A673 (cell line): Measurements from ENCODE around the gene RNPEPL1. TPM values are rescaled to one million over a fixed set of nuclear protein-coding genes. Genes with fewer than 3 reads are reported as not detected.
"Not testable (repeated sequence)": the region's sequence is repeated elsewhere in the genome, so short reads cannot be mapped to it uniquely, and the experiment has no call there.

Source experiments
- BruUV-seq: library from RNA; stranded (reverse); fragments of 400-500 nt; replicated peaks from 2 replicates; lab custom pipeline; 2021; lab: Mats Ljungman, UMichigan
- CTCF ChIA-PET: fragments of 300-600 bp; sonication (Branson Sonifier 250); formaldehyde crosslinking; loops from one replicate; lab custom pipeline; 2022; ENCODE audit warnings: antibody characterized with exemption; lab: Charles Lee
- POLR2A ChIA-PET: fragments of 300-600 bp; sonication (Branson Sonifier 250); formaldehyde crosslinking; loops from one replicate; lab custom pipeline; 2022; ENCODE audit warnings: antibody characterized with exemption; ENCODE audit not compliant: low non-redundant PET; lab: Charles Lee
- DNase-seq: peaks from one replicate; pipeline ENCODE4 v3.0.0-alpha.2; 2015; ENCODE audit warnings: low spot score
- H3K27ac ChIP-seq: fragments of 200-600 bp; sonication (generic); 2 replicates; pipeline ENCODE4 v1.5.1; 2016; ENCODE audit warnings: mixed run types, low read depth, mild to moderate bottlenecking, mixed read lengths, antibody characterized with exemption, low read length; ENCODE audit not compliant: poor library complexity, severe bottlenecking
- H3K27me3 ChIP-seq: fragments of 200-600 bp; sonication (generic); replicated peaks from 2 replicates; pipeline ENCODE4 v1.6.1; 2017; ENCODE audit warnings: mixed run types, low read depth, mild to moderate bottlenecking, mixed read lengths, antibody characterized with exemption, low read length; ENCODE audit not compliant: insufficient read depth, poor library complexity
- H3K36me3 ChIP-seq: fragments of 200-600 bp; sonication (generic); 2 replicates; pipeline ENCODE4 v1.6.1; 2016; ENCODE audit warnings: mixed run types, mild to moderate bottlenecking, mixed read lengths, antibody characterized with exemption, low read length; ENCODE audit not compliant: insufficient read depth, poor library complexity, severe bottlenecking
- H3K4me1 ChIP-seq: fragments of 200-600 bp; sonication (generic); 2 replicates; pipeline ENCODE4 v1.6.1; 2017; ENCODE audit warnings: mixed run types, mild to moderate bottlenecking, mixed read lengths, antibody characterized with exemption, low read length; ENCODE audit not compliant: insufficient read depth, poor library complexity, severe bottlenecking
- H3K4me3 ChIP-seq: fragments of 200-600 bp; sonication (generic); 2 replicates; pipeline ENCODE4 v1.5.1; 2016; ENCODE audit warnings: low read depth, mixed run types, mild to moderate bottlenecking, mixed read lengths, low read length; ENCODE audit not compliant: poor library complexity, severe bottlenecking
- H3K9me3 ChIP-seq: fragments of 200-600 bp; sonication (generic); 2 replicates; pipeline ENCODE4 v1.6.1; 2016; ENCODE audit warnings: mixed run types, low read depth, mild to moderate bottlenecking, mixed read lengths, antibody characterized with exemption, low read length; ENCODE audit not compliant: poor library complexity, severe bottlenecking
- EZH2 ChIP-seq: fragments of 200-600 bp; sonication (generic); IDR thresholded peaks from 2 replicates; pipeline ENCODE4 v1.6.1; 2017; ENCODE audit warnings: borderline replicate concordance, low read depth, mild to moderate bottlenecking, mixed read lengths, antibody characterized with exemption, low read length; ENCODE audit not compliant: poor library complexity, severe bottlenecking
- intact Hi-C: fragments of 100-400 bp; cut with micrococcal nuclease; formaldehyde crosslinking; loops from one replicate; pipeline ENCODE4 v1.10.0; 2022; ENCODE audit not compliant: unreplicated experiment
- total RNA-seq: library from RNA; stranded (reverse); gene quantifications from 2 replicates; pipeline ENCODE4 v1.2.3, GENCODE V29; 2021
- TF ChIP-seq, protein P1 (sequence below): fragments of 300-800, 200-600 bp; sonication (generic); conservative IDR thresholded peaks from 2 replicates; pipeline ENCODE4 v1.5.1; 2017; ENCODE audit warnings: low read depth, mild to moderate bottlenecking, antibody characterized with exemption, low read length, moderate library complexity, mixed read lengths

RNPEPL1 gene
- total RNA-seq, 1 experiment from 2014 or later: 26.5 TPM

DNA sequence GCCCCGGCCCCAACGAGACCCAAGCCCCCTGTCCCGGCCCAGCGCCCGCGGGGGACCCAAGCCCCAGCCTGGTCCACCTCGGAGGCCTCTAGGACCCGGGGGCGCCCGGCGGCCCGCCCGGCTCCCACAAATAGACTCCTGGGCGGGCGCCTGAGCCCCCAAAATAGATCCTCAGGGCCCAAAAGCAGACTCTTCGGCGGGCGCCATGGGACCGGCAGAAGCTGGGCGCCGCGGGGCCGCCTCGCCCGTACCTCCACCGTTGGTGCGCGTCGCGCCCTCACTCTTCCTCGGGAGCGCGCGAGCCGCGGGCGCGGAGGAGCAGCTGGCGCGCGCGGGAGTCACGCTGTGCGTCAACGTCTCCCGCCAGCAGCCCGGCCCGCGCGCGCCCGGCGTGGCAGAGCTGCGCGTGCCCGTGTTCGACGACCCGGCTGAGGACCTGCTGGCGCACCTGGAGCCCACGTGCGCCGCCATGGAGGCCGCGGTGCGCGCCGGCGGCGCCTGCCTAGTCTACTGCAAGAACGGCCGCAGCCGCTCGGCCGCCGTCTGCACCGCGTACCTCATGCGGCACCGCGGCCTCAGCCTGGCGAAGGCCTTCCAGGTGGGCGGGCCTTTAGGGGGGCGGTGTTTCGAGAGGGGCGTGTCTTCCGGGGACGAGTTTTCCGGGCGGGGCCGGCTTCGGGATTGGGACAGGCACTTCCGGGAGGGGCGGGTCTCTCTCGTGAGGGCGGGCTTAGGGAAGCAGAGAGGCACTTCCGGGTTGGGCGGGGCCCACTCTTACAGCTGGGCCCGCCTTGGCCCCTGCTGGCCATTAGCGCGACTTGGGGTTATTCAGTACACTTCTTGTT is 7.6 kb upstream of the RNPEPL1 start:
- no TSS peak for BruUV-seq
- no peaks in the 10 kb centered on the region for H3K36me3 ChIP-seq
- intact Hi-C loops: no loop called here
- H3K27ac ChIP-seq: peak overlapping the region; percentile 98
- peaks cover 15% of the 10 kb centered on the region for H3K4me1 ChIP-seq
- POLR2A ChIA-PET: interaction anchor here (0.7 kb wide), 1 partner anchor 1157 kb away, joined by 3 read pairs; no protein-coding TSS in a partner anchor
- peak; percentile 97 for DNase-seq
- CTCF ChIA-PET: interaction anchor here (0.9 kb wide), 1 partner anchor 47 kb away, joined by 3 read pairs; no protein-coding TSS in a partner anchor
- no peaks in the 10 kb centered on the region for H3K9me3 ChIP-seq
- no peaks in the 10 kb centered on the region for H3K27me3 ChIP-seq
- TF ChIP-seq, protein P1, sequence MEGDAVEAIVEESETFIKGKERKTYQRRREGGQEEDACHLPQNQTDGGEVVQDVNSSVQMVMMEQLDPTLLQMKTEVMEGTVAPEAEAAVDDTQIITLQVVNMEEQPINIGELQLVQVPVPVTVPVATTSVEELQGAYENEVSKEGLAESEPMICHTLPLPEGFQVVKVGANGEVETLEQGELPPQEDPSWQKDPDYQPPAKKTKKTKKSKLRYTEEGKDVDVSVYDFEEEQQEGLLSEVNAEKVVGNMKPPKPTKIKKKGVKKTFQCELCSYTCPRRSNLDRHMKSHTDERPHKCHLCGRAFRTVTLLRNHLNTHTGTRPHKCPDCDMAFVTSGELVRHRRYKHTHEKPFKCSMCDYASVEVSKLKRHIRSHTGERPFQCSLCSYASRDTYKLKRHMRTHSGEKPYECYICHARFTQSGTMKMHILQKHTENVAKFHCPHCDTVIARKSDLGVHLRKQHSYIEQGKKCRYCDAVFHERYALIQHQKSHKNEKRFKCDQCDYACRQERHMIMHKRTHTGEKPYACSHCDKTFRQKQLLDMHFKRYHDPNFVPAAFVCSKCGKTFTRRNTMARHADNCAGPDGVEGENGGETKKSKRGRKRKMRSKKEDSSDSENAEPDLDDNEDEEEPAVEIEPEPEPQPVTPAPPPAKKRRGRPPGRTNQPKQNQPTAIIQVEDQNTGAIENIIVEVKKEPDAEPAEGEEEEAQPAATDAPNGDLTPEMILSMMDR: peak; percentile 31; the same call in 1 of the 2 replicates
- TF ChIP-seq EZH2: no peak
- peak overlapping the region; percentile 87 for H3K4me3 ChIP-seq

- intact Hi-C loops: no loop called here
- ChIA-PET POLR2A (interaction anchor here (0.7 kb wide), 1 partner anchor 1157 kb away, joined by 3 read pairs; no protein-coding TSS in a partner anchor), CTCF (interaction anchor here (0.9 kb wide), 1 partner anchor 47 kb away, joined by 3 read pairs; no protein-coding TSS in a partner anchor)
- Histone ChIP-seq H3K27ac (peak overlapping the region; percentile 98), H3K4me3 (peak overlapping the region; percentile 87), H3K9me3 (no peaks in the 10 kb centered on the region), H3K4me1 (peaks cover 22% of the 10 kb centered on the region), H3K27me3 (no peaks in the 10 kb centered on the region), H3K36me3 (no peaks in the 10 kb centered on the region)
- TF ChIP-seq, protein P1: no peak
- no peak for TF ChIP-seq EZH2
- DNase-seq: no peak
- BruUV-seq: TSS peak; percentile 77
Observed at GRCh38 chr2:240561325-240561971, 6.8 kb upstream of the RNPEPL1 start.

DNA sequence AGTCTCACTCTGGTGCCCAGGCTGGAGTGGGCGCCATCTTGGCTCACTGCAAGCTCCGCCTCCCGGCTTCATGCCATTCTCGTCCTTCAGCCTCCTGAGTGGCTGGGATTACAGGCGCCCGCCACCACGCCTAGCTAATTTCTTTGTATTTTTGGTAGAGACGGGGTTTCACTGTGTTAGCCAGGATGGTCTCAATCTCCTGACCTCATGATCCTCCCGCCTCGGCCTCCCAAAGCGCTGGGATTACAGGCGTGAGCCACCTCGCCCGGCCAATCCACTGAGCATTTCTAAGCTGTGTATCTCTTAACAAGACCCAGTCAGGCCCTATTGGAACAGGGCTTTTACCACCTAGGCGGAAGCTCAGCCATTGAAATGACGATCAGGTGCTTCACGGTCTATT is 5.1 kb upstream of the RNPEPL1 start:
- CTCF ChIA-PET, intact Hi-C loops, H3K27ac ChIP-seq, DNase-seq, H3K4me3 ChIP-seq, BruUV-seq, H3K36me3 ChIP-seq, H3K27me3 ChIP-seq, H3K9me3 ChIP-seq: not testable (repeated sequence)
- POLR2A ChIA-PET: interaction anchor here (0.7 kb wide), 1 partner anchor 23 kb away, joined by 5 read pairs; no protein-coding TSS in a partner anchor
- H3K4me1 ChIP-seq: peaks cover 30% of the 10 kb centered on the region
